ENCODE results near the gene IGSF23.

The IGSF23 gene

GRCh38 chr19:44645407-44646048, 32.2 kb downstream of the IGSF23 start:
- no peak for TF ChIP-seq PAX5 (IDR thresholded peaks at IDR 0.05; ENCODE audit: insufficient read depth, low read length, severe bottlenecking)
- DNase-seq (ENCODE audit: insufficient read length, low spot score) (no peak), FAIRE-seq (no peak)

GRCh38 chr19:44646049-44646416, 32.7 kb downstream of the IGSF23 start:
- DNase-seq (ENCODE audit: insufficient read length, low spot score) (no peak), FAIRE-seq (no peak)
- TF ChIP-seq PAX5 (IDR thresholded peaks at IDR 0.05; ENCODE audit: insufficient read depth, low read length, severe bottlenecking) (no peak), POLR2A (IDR thresholded peaks at IDR 0.05; ENCODE audit: low read depth, low read length) (no peak), TAF1 (IDR thresholded peaks at IDR 0.05; ENCODE audit: low read depth, low read length) (no peak), POLR2AphosphoS5 (IDR thresholded peaks at IDR 0.05; ENCODE audit: low read depth, low read length) (no peak), POU2F2 (IDR thresholded peaks at IDR 0.05; ENCODE audit: low read depth, low read length) (no peak), SPI1 (IDR thresholded peaks at IDR 0.05; ENCODE audit: low read depth, low read length) (no peak)

- FAIRE-seq (no peak), DNase-seq (ENCODE audit: insufficient read length, low spot score) (no peak)
- no peak for TF ChIP-seq POU2F2 (IDR thresholded peaks at IDR 0.05; ENCODE audit: low read depth, low read length)
- TF ChIP-seq POLR2AphosphoS5 (IDR thresholded peaks at IDR 0.05; ENCODE audit: low read depth, low read length), result no peak
- no peak for TF ChIP-seq TAF1 (IDR thresholded peaks at IDR 0.05; ENCODE audit: low read depth, low read length)
Observed at GRCh38 chr19:44647144-44647543, 33.8 kb downstream of the IGSF23 start.

- DNase-seq (ENCODE audit: insufficient read length, low spot score), result no peak
- TF ChIP-seq PAX5 (IDR thresholded peaks at IDR 0.05; ENCODE audit: insufficient read depth, low read length, severe bottlenecking) (no peak), TAF1 (IDR thresholded peaks at IDR 0.05; ENCODE audit: low read depth, low read length) (no peak)
- no peak for FAIRE-seq
Observed at GRCh38 chr19:44648631-44649251, 35.4 kb downstream of the IGSF23 start.

- no peak for FAIRE-seq
- TF ChIP-seq POU2F2 (IDR thresholded peaks at IDR 0.05; ENCODE audit: low read depth, low read length) (no peak), PAX5 (IDR thresholded peaks at IDR 0.05; ENCODE audit: insufficient read depth, low read length, severe bottlenecking) (no peak), POLR2AphosphoS5 (IDR thresholded peaks at IDR 0.05; ENCODE audit: low read depth, low read length) (no peak), POLR2A (IDR thresholded peaks at IDR 0.05; ENCODE audit: low read depth, low read length) (no peak), TAF1 (IDR thresholded peaks at IDR 0.05; ENCODE audit: low read depth, low read length) (no peak), SPI1 (IDR thresholded peaks at IDR 0.05; ENCODE audit: low read depth, low read length) (no peak)
- no peak for DNase-seq (ENCODE audit: insufficient read length, low spot score)
Observed at GRCh38 chr19:44649578-44650145, 36.3 kb downstream of the IGSF23 start.

- TF ChIP-seq PAX5 (IDR thresholded peaks at IDR 0.05; ENCODE audit: insufficient read depth, low read length, severe bottlenecking) (no peak), POU2F2 (IDR thresholded peaks at IDR 0.05; ENCODE audit: low read depth, low read length) (no peak), TAF1 (IDR thresholded peaks at IDR 0.05; ENCODE audit: low read depth, low read length) (no peak), POLR2AphosphoS5 (IDR thresholded peaks at IDR 0.05; ENCODE audit: low read depth, low read length) (no peak), POLR2A (IDR thresholded peaks at IDR 0.05; ENCODE audit: low read depth, low read length) (no peak), SPI1 (IDR thresholded peaks at IDR 0.05; ENCODE audit: low read depth, low read length) (no peak)
- no peak for FAIRE-seq
- DNase-seq (ENCODE audit: insufficient read length, low spot score), result no peak
Observed at GRCh38 chr19:44653343-44653742, 40.0 kb downstream of the IGSF23 start.

- peak; percentile 83 for DNase-seq (ENCODE audit: insufficient read length, low spot score)
- FAIRE-seq, result peak; percentile 95
- TF ChIP-seq POLR2AphosphoS5 (IDR thresholded peaks at IDR 0.05; ENCODE audit: low read depth, low read length), result no peak
- no peak for TF ChIP-seq POLR2A (IDR thresholded peaks at IDR 0.05; ENCODE audit: low read depth, low read length)
- no peak for TF ChIP-seq PAX5 (IDR thresholded peaks at IDR 0.05; ENCODE audit: insufficient read depth, low read length, severe bottlenecking)
- TF ChIP-seq SPI1 (IDR thresholded peaks at IDR 0.05; ENCODE audit: low read depth, low read length), result no peak
Observed at GRCh38 chr19:44653977-44654774, 40.8 kb downstream of the IGSF23 start.

- TF ChIP-seq POLR2A (IDR thresholded peaks at IDR 0.05; ENCODE audit: low read depth, low read length) (no peak), POU2F2 (IDR thresholded peaks at IDR 0.05; ENCODE audit: low read depth, low read length) (no peak)
- peak; percentile 79 for FAIRE-seq
- DNase-seq (ENCODE audit: insufficient read length, low spot score), result peak; percentile 72
Observed at GRCh38 chr19:44657211-44657921, 44.0 kb downstream of the IGSF23 start.

- DNase-seq (ENCODE audit: insufficient read length, low spot score), result no peak
- FAIRE-seq, result no peak
- TF ChIP-seq TAF1 (IDR thresholded peaks at IDR 0.05; ENCODE audit: low read depth, low read length) (no peak), SPI1 (IDR thresholded peaks at IDR 0.05; ENCODE audit: low read depth, low read length) (no peak), POU2F2 (IDR thresholded peaks at IDR 0.05; ENCODE audit: low read depth, low read length) (no peak), POLR2A (IDR thresholded peaks at IDR 0.05; ENCODE audit: low read depth, low read length) (no peak), PAX5 (IDR thresholded peaks at IDR 0.05; ENCODE audit: insufficient read depth, low read length, severe bottlenecking) (no peak), POLR2AphosphoS5 (IDR thresholded peaks at IDR 0.05; ENCODE audit: low read depth, low read length) (no peak)
Observed at GRCh38 chr19:44658069-44658733, 44.8 kb downstream of the IGSF23 start.

Data from GM12891 (cell line).